Measurements from ENCODE around the gene ZNF646. TPM values are rescaled to one million over a fixed set of nuclear protein-coding genes. Genes with fewer than 3 reads are reported as not detected.

ZNF646 gene
- total RNA-seq, 4 donors from 2014 or later, result 13.3 to 20.1 (median 17.7) TPM

- no peak for DNase-seq
- no peaks in the 10 kb centered on the region for H3K27me3 ChIP-seq
- WGBS, 2 donors, result 4 to 9% methylated on average over 11 to 22 of the region's 27 CpGs
- no peak for TF ChIP-seq CTCF (IDR thresholded peaks at IDR 0.05)
- TF ChIP-seq POLR2A (IDR thresholded peaks at IDR 0.05), result no peak
- no peaks in the 10 kb centered on the region for H3K9me3 ChIP-seq
- H3K4me3 ChIP-seq (replicated peaks in 1 of 3), result peak overlapping the region; percentile 89 to 95 (median 95)
- H3K27ac ChIP-seq, result peak overlapping the region in 2 of 3 donors; percentile 75 to 93
- intact Hi-C loops (cut with DNase I), result no loop called here
- peaks cover 10 to 13% of the 10 kb centered on the region in 2 donors for H3K36me3 ChIP-seq
- H3K4me1 ChIP-seq, result peaks cover 19 to 24% of the 10 kb centered on the region in 2 donors
These were observed 1.6 kb upstream of the ZNF646 start for GRCh38 chr16:31072540-31073141.

- peaks cover 17 to 21% of the 10 kb centered on the region in 2 donors for H3K36me3 ChIP-seq
- H3K9me3 ChIP-seq, result no peaks in the 10 kb centered on the region
- H3K27me3 ChIP-seq, result no peaks in the 10 kb centered on the region
- peak; percentile 92 for DNase-seq
- peak overlapping the region; percentile 89 to 95 (median 95) for H3K4me3 ChIP-seq (replicated peaks in 1 of 3)
- intact Hi-C loops (cut with DNase I), result no loop called here
- H3K4me1 ChIP-seq, result peaks cover 19 to 24% of the 10 kb centered on the region in 2 donors
- H3K27ac ChIP-seq, result peak overlapping the region; percentile 75 to 93 (median 84)
- peak in 1 of 2 donors; percentile 30 for TF ChIP-seq POLR2A (IDR thresholded peaks at IDR 0.05)
- TF ChIP-seq CTCF (IDR thresholded peaks at IDR 0.05), result peak in 1 of 6 experiments; percentile 17
- WGBS, 2 donors, result 0 to 1% methylated on average over 5 to 21 of the region's 83 CpGs
These were observed 866 bp upstream of the ZNF646 start for GRCh38 chr16:31073142-31073969.

GRCh38 chr16:31074814-31075183 lies 577 bp downstream of the ZNF646 start:
- no peak for DNase-seq
- Histone ChIP-seq H3K36me3 (peaks cover 29 to 35% of the 10 kb centered on the region in 2 donors), H3K27me3 (no peaks in the 10 kb centered on the region), H3K4me1 (peaks cover 19 to 24% of the 10 kb centered on the region in 2 donors), H3K27ac (peak overlapping the region; percentile 72 to 93 (median 75)), H3K4me3 (replicated peaks in 1 of 3) (peak overlapping the region; percentile 89 to 99 (median 95)), H3K9me3 (no peaks in the 10 kb centered on the region)
- TF ChIP-seq POLR2A (IDR thresholded peaks at IDR 0.05) (no peak), CTCF (IDR thresholded peaks at IDR 0.05) (no peak)
- intact Hi-C loops (cut with DNase I), result no loop called here
- WGBS, 2 donors, result 1 to 3% methylated on average over 7 of the region's 7 CpGs

GRCh38 chr16:31076319-31076718 lies 2.1 kb downstream of the ZNF646 start:
- TF ChIP-seq POLR2A (IDR thresholded peaks at IDR 0.05) (no peak), CTCF (IDR thresholded peaks at IDR 0.05) (no peak)
- Histone ChIP-seq H3K27me3 (no peaks in the 10 kb centered on the region), H3K4me1 (peaks cover 19 to 24% of the 10 kb centered on the region in 2 donors), H3K36me3 (peaks cover 43 to 49% of the 10 kb centered on the region in 2 donors), H3K9me3 (no peaks in the 10 kb centered on the region), H3K4me3 (replicated peaks in 1 of 3) (no peak overlapping the region), H3K27ac (no peak overlapping the region)
- WGBS, 2 donors, result 77 to 90% methylated on average over 14 to 16 of the region's 16 CpGs
- DNase-seq, result no peak
- intact Hi-C loops (cut with DNase I), result no loop called here

GRCh38 chr16:31077024-31077423 lies 2.8 kb downstream of the ZNF646 start:
- H3K27me3 ChIP-seq, result no peaks in the 10 kb centered on the region
- no peak for DNase-seq
- peaks cover 45 to 49% of the 10 kb centered on the region in 2 donors for H3K36me3 ChIP-seq
- peaks cover 18 to 20% of the 10 kb centered on the region in 2 donors for H3K4me1 ChIP-seq
- WGBS, 2 donors, result 97 to 100% methylated on average over 5 to 6 of the region's 13 CpGs
- no peak overlapping the region for H3K27ac ChIP-seq
- H3K4me3 ChIP-seq (replicated peaks in 1 of 3), result no peak overlapping the region
- TF ChIP-seq CTCF (IDR thresholded peaks at IDR 0.05) (no peak), POLR2A (IDR thresholded peaks at IDR 0.05) (no peak)
- intact Hi-C loops (cut with DNase I), result no loop called here
- H3K9me3 ChIP-seq, result no peaks in the 10 kb centered on the region

Measured in thyroid gland (tissue), 4 donors.